B cell (primary cell): Measurements from ENCODE around the gene FARP1. TPM values are rescaled to one million over a fixed set of nuclear protein-coding genes. Genes with fewer than 3 reads are reported as not detected.

ENCODE experiments used
- ATAC-seq: fragments of 200-7000 bp; cut with Tn5 transposase; one replicate; pipeline ENCODE4 v1.10.0; 2021; ENCODE audit warnings: low read depth, mild to moderate bottlenecking, moderate number of reproducible peaks, moderate library complexity
- CTCF ChIA-PET: fragments of 350-600 bp; sonication (Branson Sonifier 250); formaldehyde crosslinking; loops from one replicate; lab custom pipeline; 2021; ENCODE audit warnings: antibody characterized with exemption, inconsistent platforms; lab: Charles Lee
- POLR2A ChIA-PET: fragments of 350-600 bp; sonication (Branson Sonifier 250); formaldehyde crosslinking; loops from one replicate; lab custom pipeline; 2021; ENCODE audit warnings: antibody characterized with exemption; lab: Charles Lee
- DNase-seq: peaks from one replicate; pipeline ENCODE4 v3.0.0; 2013
- H2AFZ ChIP-seq: 2 replicates; pipeline ENCODE4 v1.6.1; 2012; ENCODE audit warnings: mild to moderate bottlenecking, low read depth, low read length; ENCODE audit not compliant: insufficient read depth, poor library complexity, severe bottlenecking
- H3K27ac ChIP-seq, 2 donors: 1 replicate in 1 of 2; 2 replicates in 1 of 2; pipeline ENCODE4 v1.5.1; 2012 to 2013; ENCODE audit warnings: low read length in 2 of 2, mild to moderate bottlenecking in 2 of 2, moderate library complexity in 1 of 2
- H3K27me3 ChIP-seq, 4 experiments: fragments of 200-600 bp in 1 of 4; sonication (generic) in 1 of 4; replicated peaks in 1 of 4; 1 replicate in 2 of 4; 2 replicates in 2 of 4; pipeline versions ENCODE4 v1.6.1 to v1.7.0; 2013 to 2016; ENCODE audit warnings: low read length in 3 of 4, mild to moderate bottlenecking in 2 of 4, mixed read lengths in 1 of 4, moderate library complexity in 1 of 4; ENCODE audit not compliant: insufficient read depth in 4 of 4, control insufficient read depth in 3 of 4; ENCODE audit errors: control extremely low read depth in 1 of 4
- H3K36me3 ChIP-seq, 2 experiments: replicated peaks in 1 of 2; 1 replicate in 1 of 2; 2 replicates in 1 of 2; pipeline versions ENCODE4 v1.6.1 to v1.7.1; 2013; ENCODE audit warnings: low read length in 1 of 2; ENCODE audit not compliant: insufficient read depth in 2 of 2, control insufficient read depth in 1 of 2; ENCODE audit errors: control extremely low read depth in 1 of 2, extremely low read depth in 1 of 2
- H3K4me1 ChIP-seq, 2 donors: fragments of 200-600 bp in 1 of 2; sonication (generic) in 1 of 2; 1 replicate in 1 of 2; 2 replicates in 1 of 2; pipeline versions ENCODE4 v1.5.1 to v1.6.1; 2013 to 2017; ENCODE audit warnings: low read length in 2 of 2; ENCODE audit not compliant: control insufficient read depth in 2 of 2, insufficient read depth in 2 of 2
- H3K4me2 ChIP-seq: replicated peaks from 2 replicates; pipeline ENCODE3; 2012; ENCODE audit warnings: mild to moderate bottlenecking, low read depth, low read length; ENCODE audit not compliant: poor library complexity, severe bottlenecking
- H3K4me3 ChIP-seq, 5 experiments: fragments of 200-600 bp in 1 of 5; sonication (generic) in 1 of 5; 1 replicate in 3 of 5; 2 replicates in 2 of 5; pipeline versions ENCODE4 v1.5.1 to v1.7.0; 2011 to 2016; ENCODE audit warnings: low read length in 4 of 5, mild to moderate bottlenecking in 4 of 5, low read depth in 2 of 5, control low read depth in 1 of 5, moderate library complexity in 1 of 5; ENCODE audit not compliant: insufficient read depth in 1 of 5; ENCODE audit errors: control extremely low read depth in 1 of 5, extremely low read depth in 1 of 5
- H3K79me2 ChIP-seq: fragments of 200-600 bp; sonication (generic); one replicate; pipeline ENCODE4 v1.6.0; 2016; ENCODE audit warnings: low read length; ENCODE audit not compliant: control insufficient read depth, insufficient read depth
- H3K9ac ChIP-seq: fragments of 200-600 bp; sonication (generic); 2 replicates; pipeline ENCODE4 v1.6.1; 2017; ENCODE audit warnings: mild to moderate bottlenecking, low read length, moderate library complexity
- H3K9me3 ChIP-seq, 3 donors: one replicate each; pipeline versions ENCODE4 v1.6.1 to v1.7.1; 2013; ENCODE audit warnings: low read length in 2 of 3; ENCODE audit not compliant: control insufficient read depth in 2 of 3, insufficient read depth in 1 of 3; ENCODE audit errors: control extremely low read depth in 1 of 3
- H4K20me1 ChIP-seq: 2 replicates; pipeline ENCODE4 v1.6.0; 2012; ENCODE audit warnings: mild to moderate bottlenecking, low read length; ENCODE audit not compliant: insufficient read depth, control insufficient read depth, poor library complexity, severe bottlenecking
- H3K27ac Mint-ChIP-seq: one replicate; pipeline ENCODE4 v1.8.0; 2021; ENCODE audit warnings: mixed read lengths
- H3K27me3 Mint-ChIP-seq: one replicate; pipeline ENCODE4 v1.8.0; 2021; ENCODE audit warnings: mixed read lengths
- H3K4me1 Mint-ChIP-seq: one replicate; pipeline ENCODE4 v1.8.0; 2021; ENCODE audit warnings: mixed read lengths
- H3K4me3 Mint-ChIP-seq: one replicate; pipeline ENCODE4 v1.8.0; 2021; ENCODE audit warnings: mixed read lengths
- H3K9me3 Mint-ChIP-seq: one replicate; pipeline ENCODE4 v1.8.0; 2022; ENCODE audit warnings: mixed read lengths; ENCODE audit not compliant: insufficient read depth
- EZH2 ChIP-seq: IDR thresholded peaks from 2 replicates; pipeline ENCODE4 v1.6.1; 2012; ENCODE audit warnings: borderline replicate concordance, low read depth, mild to moderate bottlenecking, moderate library complexity, low read length; ENCODE audit not compliant: insufficient read depth, poor library complexity, severe bottlenecking
- WGBS: methylation state at CpG from one replicate; pipeline ENCODE4 v1.1.5; 2013; ENCODE audit warnings: missing lambda C conversion rate; ENCODE audit not compliant: insufficient coverage; 5-methylcytosine and 5-hydroxymethylcytosine counted together
- intact Hi-C: fragments of 100-400 bp; cut with micrococcal nuclease; formaldehyde crosslinking; loops from one replicate; pipeline ENCODE4 v1.10.0; 2022
- polyA plus RNA-seq: library from polyadenylated mRNA; depleted of rRNA; stranded (reverse); fragments of >200 nt; gene quantifications from 2 replicates; pipeline ENCODE4 v1.2.3, GENCODE V29; 2012
- total RNA-seq, 2 donors: library from RNA; stranded (reverse); fragments of 120-200 nt in 1 of 2; gene quantifications; 1 replicate in 1 of 2; 2 replicates in 1 of 2; pipeline versions ENCODE4 v1.2.3 to v1.2.4, GENCODE V29; 2013 to 2022
- TF ChIP-seq, protein P1 (sequence below): fragments of 200-600 bp; IDR thresholded peaks from one replicate; pipeline ENCODE4 v1.8.0; 2022; ENCODE audit warnings: antibody characterized with exemption, mild to moderate bottlenecking

Gene FARP1
- total and polyA plus RNA-seq, 2 donors (not counting 1 experiment from before 2014, with no cell fraction given) = 0.15 to 1.5 TPM

- H3K36me3 ChIP-seq = no peaks in the 10 kb centered on the region
- H3K4me3 Mint-ChIP-seq = no peak overlapping the region
- peaks cover 11% of the 10 kb centered on the region for H3K27me3 Mint-ChIP-seq
- no peak for ATAC-seq
- CTCF ChIA-PET = no interaction called here
- H3K4me3 ChIP-seq = no peak overlapping the region
- H3K9me3 ChIP-seq = peaks cover 0 to 4% (median 0%) of the 10 kb centered on the region in 3 donors
- no peak for DNase-seq
- no peak overlapping the region for H3K27ac ChIP-seq
- H3K9me3 Mint-ChIP-seq = no peaks in the 10 kb centered on the region
- WGBS = 90% methylated on average over 6 of the region's 10 CpGs
- no peak overlapping the region for H3K27ac Mint-ChIP-seq
- H3K4me1 ChIP-seq = no peaks in the 10 kb centered on the region
- TF ChIP-seq, protein P1, sequence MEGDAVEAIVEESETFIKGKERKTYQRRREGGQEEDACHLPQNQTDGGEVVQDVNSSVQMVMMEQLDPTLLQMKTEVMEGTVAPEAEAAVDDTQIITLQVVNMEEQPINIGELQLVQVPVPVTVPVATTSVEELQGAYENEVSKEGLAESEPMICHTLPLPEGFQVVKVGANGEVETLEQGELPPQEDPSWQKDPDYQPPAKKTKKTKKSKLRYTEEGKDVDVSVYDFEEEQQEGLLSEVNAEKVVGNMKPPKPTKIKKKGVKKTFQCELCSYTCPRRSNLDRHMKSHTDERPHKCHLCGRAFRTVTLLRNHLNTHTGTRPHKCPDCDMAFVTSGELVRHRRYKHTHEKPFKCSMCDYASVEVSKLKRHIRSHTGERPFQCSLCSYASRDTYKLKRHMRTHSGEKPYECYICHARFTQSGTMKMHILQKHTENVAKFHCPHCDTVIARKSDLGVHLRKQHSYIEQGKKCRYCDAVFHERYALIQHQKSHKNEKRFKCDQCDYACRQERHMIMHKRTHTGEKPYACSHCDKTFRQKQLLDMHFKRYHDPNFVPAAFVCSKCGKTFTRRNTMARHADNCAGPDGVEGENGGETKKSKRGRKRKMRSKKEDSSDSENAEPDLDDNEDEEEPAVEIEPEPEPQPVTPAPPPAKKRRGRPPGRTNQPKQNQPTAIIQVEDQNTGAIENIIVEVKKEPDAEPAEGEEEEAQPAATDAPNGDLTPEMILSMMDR = no peak
- TF ChIP-seq EZH2 = no peak
- no peak overlapping the region for H3K9ac ChIP-seq
- no peak overlapping the region for H3K4me2 ChIP-seq
- no peaks in the 10 kb centered on the region for H4K20me1 ChIP-seq
- no peaks in the 10 kb centered on the region for H3K27me3 ChIP-seq
- H2AFZ ChIP-seq = no peak overlapping the region
- no peaks in the 10 kb centered on the region for H3K4me1 Mint-ChIP-seq
- POLR2A ChIA-PET = no interaction called here
- intact Hi-C loops = no loop called here
- H3K79me2 ChIP-seq = no peaks in the 10 kb centered on the region
These were observed 204.2 kb downstream of the FARP1 start for GRCh38 chr13:98346904-98347636.

- H3K36me3 ChIP-seq = no peaks in the 10 kb centered on the region
- no peaks in the 10 kb centered on the region for H3K79me2 ChIP-seq
- H3K9me3 ChIP-seq = peaks cover 0 to 4% (median 0%) of the 10 kb centered on the region in 3 donors
- no peak for ATAC-seq
- CTCF ChIA-PET = no interaction called here
- no peak overlapping the region for H3K4me3 Mint-ChIP-seq
- no peak overlapping the region for H3K4me3 ChIP-seq
- TF ChIP-seq, protein P1 = no peak
- no peak for TF ChIP-seq EZH2
- WGBS = no CpG with 5 or more reads among the region's 1 CpG
- DNase-seq = no peak
- no peaks in the 10 kb centered on the region for H3K27me3 ChIP-seq
- no peaks in the 10 kb centered on the region for H3K4me1 ChIP-seq
- no peak overlapping the region for H2AFZ ChIP-seq
- H3K9me3 Mint-ChIP-seq = no peaks in the 10 kb centered on the region
- H3K27ac Mint-ChIP-seq = no peak overlapping the region
- no peak overlapping the region for H3K4me2 ChIP-seq
- H3K27me3 Mint-ChIP-seq = peaks cover 11% of the 10 kb centered on the region
- no peak overlapping the region for H3K9ac ChIP-seq
- intact Hi-C loops = no loop called here
- H3K27ac ChIP-seq = no peak overlapping the region
- POLR2A ChIA-PET = no interaction called here
- H4K20me1 ChIP-seq = no peaks in the 10 kb centered on the region
- no peaks in the 10 kb centered on the region for H3K4me1 Mint-ChIP-seq
These were observed 204.9 kb downstream of the FARP1 start for GRCh38 chr13:98347756-98348155.
